Liver (tissue), 9 donors: ENCODE data around the gene LEAP2. TPM values are rescaled to one million over a fixed set of nuclear protein-coding genes. Genes with fewer than 3 reads are reported as not detected.
A peak's percentile ranks its signal among the peaks of the same experiment; 100 is the strongest.

Experiments
- DNase-seq: peaks from one replicate; pipeline ENCODE4 v3.0.0-alpha.2; 2017; ENCODE audit warnings: low spot score
- H3K27ac ChIP-seq, 2 donors: one replicate each; pipeline ENCODE4 v1.7.0; 2013; ENCODE audit warnings: inconsistent platforms in 2 of 2, low read length in 2 of 2, control low read depth in 1 of 2, low read depth in 1 of 2, mild to moderate bottlenecking in 1 of 2
- H3K27me3 ChIP-seq, 4 donors: one replicate each; pipeline versions ENCODE4 v1.6.1 to v1.7.0; 2013; ENCODE audit warnings: low read length in 3 of 4, inconsistent platforms in 1 of 4, mild to moderate bottlenecking in 1 of 4, moderate library complexity in 1 of 4; ENCODE audit not compliant: control insufficient read depth in 4 of 4, insufficient read depth in 4 of 4
- H3K36me3 ChIP-seq, 4 donors: one replicate each; pipeline versions ENCODE4 v1.6.1 to v1.7.0; 2013; ENCODE audit warnings: low read length in 3 of 4, mild to moderate bottlenecking in 3 of 4, low read depth in 1 of 4, moderate library complexity in 1 of 4; ENCODE audit not compliant: control insufficient read depth in 4 of 4, insufficient read depth in 3 of 4
- H3K4me1 ChIP-seq, 4 donors: one replicate each; pipeline versions ENCODE4 v1.6.1 to v1.7.0; 2013; ENCODE audit warnings: low read length in 3 of 4, mild to moderate bottlenecking in 3 of 4, moderate library complexity in 1 of 4; ENCODE audit not compliant: control insufficient read depth in 4 of 4, insufficient read depth in 4 of 4
- H3K4me3 ChIP-seq, 3 donors: one replicate each; pipeline versions ENCODE4 v1.6.1 to v1.7.0; 2013; ENCODE audit warnings: low read length in 3 of 3, control low read depth in 1 of 3, low read depth in 1 of 3, mild to moderate bottlenecking in 1 of 3
- H3K9ac ChIP-seq, 2 donors: one replicate each; pipeline ENCODE4 v1.7.0; 2013; ENCODE audit warnings: low read length in 2 of 2, mild to moderate bottlenecking in 2 of 2, moderate library complexity in 2 of 2, control low read depth in 1 of 2, low read depth in 1 of 2
- H3K9me3 ChIP-seq, 4 donors: one replicate each; pipeline versions ENCODE4 v1.6.1 to v1.7.0; 2013; ENCODE audit warnings: low read length in 3 of 4; ENCODE audit not compliant: control insufficient read depth in 4 of 4
- ATF3 ChIP-seq: IDR thresholded peaks from 2 replicates; pipeline ENCODE4 v1.6.1; 2016; ENCODE audit warnings: antibody characterized with exemption
- CTCF ChIP-seq: fragments of 150-350 bp; IDR thresholded peaks from 2 replicates; pipeline ENCODE4 v1.5.1; 2017; ENCODE audit warnings: improper control_type of control experiment, low read depth, low read length; ENCODE audit not compliant: missing input control
- EGR1 ChIP-seq, 2 donors: IDR thresholded peaks; 2 replicates each; pipeline ENCODE4 v1.6.1; 2016 to 2018; ENCODE audit warnings: antibody characterized with exemption in 2 of 2, low read depth in 2 of 2
- FOXA1 ChIP-seq: IDR thresholded peaks from 2 replicates; pipeline ENCODE4 v1.6.1; 2016; ENCODE audit warnings: antibody characterized with exemption
- FOXA2 ChIP-seq: IDR thresholded peaks from 2 replicates; pipeline ENCODE4 v1.6.1; 2016; ENCODE audit warnings: antibody characterized with exemption
- GABPA ChIP-seq, 2 donors: IDR thresholded peaks in 1 of 2; conservative IDR thresholded peaks in 1 of 2; 2 replicates each; pipeline ENCODE4 v1.6.1; 2016; ENCODE audit warnings: antibody characterized with exemption in 2 of 2, mild to moderate bottlenecking in 1 of 2, moderate library complexity in 1 of 2
- HNF4A ChIP-seq, 2 donors: conservative IDR thresholded peaks; 2 replicates each; pipeline ENCODE4 v1.6.1; 2016; ENCODE audit warnings: antibody characterized with exemption in 2 of 2, mild to moderate bottlenecking in 2 of 2
- HNF4G ChIP-seq: IDR thresholded peaks from 2 replicates; pipeline ENCODE4 v1.6.1; 2016; ENCODE audit warnings: antibody characterized with exemption
- JUND ChIP-seq, 2 donors: IDR thresholded peaks; 2 replicates each; pipeline ENCODE4 v1.6.1; 2016; ENCODE audit warnings: antibody characterized with exemption in 2 of 2
- MAX ChIP-seq: IDR thresholded peaks from 2 replicates; pipeline ENCODE4 v1.6.1; 2016; ENCODE audit warnings: antibody characterized with exemption
- NR2F2 ChIP-seq: IDR thresholded peaks from 2 replicates; pipeline ENCODE4 v1.6.1; 2016; ENCODE audit warnings: antibody characterized with exemption
- RAD21 ChIP-seq, 2 donors: IDR thresholded peaks; 2 replicates each; pipeline ENCODE4 v1.6.1; 2016; ENCODE audit warnings: antibody characterized with exemption in 2 of 2, mild to moderate bottlenecking in 2 of 2
- REST ChIP-seq: IDR thresholded peaks from 2 replicates; pipeline ENCODE4 v1.6.1; 2016; ENCODE audit warnings: antibody characterized with exemption, mild to moderate bottlenecking
- RXRA ChIP-seq, 2 donors: IDR thresholded peaks; 2 replicates each; pipeline ENCODE4 v1.6.1; 2017 to 2018; ENCODE audit warnings: antibody characterized with exemption in 2 of 2, mild to moderate bottlenecking in 1 of 2
- SP1 ChIP-seq: IDR thresholded peaks from 2 replicates; pipeline ENCODE4 v1.6.1; 2018; ENCODE audit warnings: antibody characterized with exemption, mild to moderate bottlenecking
- TAF1 ChIP-seq: conservative IDR thresholded peaks from 2 replicates; pipeline ENCODE4 v1.6.1; 2016; ENCODE audit warnings: antibody characterized with exemption, mild to moderate bottlenecking
- YY1 ChIP-seq: IDR thresholded peaks from 2 replicates; pipeline ENCODE4 v1.6.1; 2016; ENCODE audit warnings: antibody characterized with exemption, mild to moderate bottlenecking
- ZBTB33 ChIP-seq: IDR thresholded peaks from 2 replicates; pipeline ENCODE4 v1.6.1; 2016; ENCODE audit warnings: antibody characterized with exemption
- WGBS: extraction: QIAGEN DNeasy Blood & Tissue Kit; methylation state at CpG from one replicate; pipeline ENCODE4 v1.1.7; 2013; 5-methylcytosine and 5-hydroxymethylcytosine counted together
- polyA plus RNA-seq, 2 donors: library from polyadenylated mRNA; stranded (reverse) in 1 of 2; unstranded in 1 of 2; fragments of 200-250 nt in 1 of 2; fragments of >200 nt in 1 of 2; fragmentation: Nextera tagmentation in 1 of 2; extraction: Ambion mirVana in 1 of 2; gene quantifications; one replicate each; pipeline versions ENCODE4 v1.2.1 to v1.2.3, GENCODE V29; 2013 to 2015
- total RNA-seq, 2 donors: library from RNA; depleted of rRNA; stranded (reverse); fragments of >200 nt; gene quantifications; one replicate each; pipeline ENCODE4 v1.2.3, GENCODE V29; 2014
- donor health status: healthy.
- donor health status: healthy.
- donor health status: healthy.
- donor health status: healthy.
- donor health status: healthy.

The LEAP2 gene
- total and polyA plus RNA-seq, 4 donors, result 12.0 to 736 (median 62.4) TPM

- peak within 1 kb of the TSS; percentile 71 to 91 (median 90) for H3K4me3 ChIP-seq
- DNase-seq, result peak; percentile 92
- H3K4me1 ChIP-seq, result peaks cover 9 to 43% (median 22%) of the 10 kb centered on the region in 4 donors
- H3K27me3 ChIP-seq, result no peaks in the 10 kb centered on the region
- H3K9ac ChIP-seq, result peak within 1 kb of the TSS; percentile 94 to 99
- TF ChIP-seq YY1 (peak; percentile 94), TAF1 (peak; percentile 92), CTCF (peak; percentile 20), HNF4A (conservative IDR thresholded peaks at IDR 0.05) (peak; percentile 63 to 64), RXRA (IDR thresholded peaks at IDR 0.05) (peak; percentile 90 to 92), NR2F2 (peak; percentile 97), ZBTB33 (peak; percentile 89), MAX (peak; percentile 87), FOXA1 (no peak), ATF3 (peak; percentile 86), GABPA (IDR thresholded peaks at IDR 0.05 in 1 of 2, conservative IDR thresholded peaks at IDR 0.05 in 1 of 2) (peak; percentile 97 to 98), EGR1 (IDR thresholded peaks at IDR 0.05; ENCODE audit: low read depth in 2 of 2) (peak; percentile 71 to 84), RAD21 (IDR thresholded peaks at IDR 0.05) (peak; percentile 81 to 83), SP1 (peak; percentile 94), HNF4G (peak; percentile 57), FOXA2 (no peak), REST (peak; percentile 92), JUND (IDR thresholded peaks at IDR 0.05) (peak; percentile 90 to 93)
- no peaks in the 10 kb centered on the region for H3K9me3 ChIP-seq
- WGBS, result under 1% methylated on average over 55 of the region's 55 CpGs
- H3K36me3 ChIP-seq, result peaks cover 0 to 15% (median 8%) of the 10 kb centered on the region in 4 donors
- H3K27ac ChIP-seq, result peak within 1 kb of the TSS; percentile 98 to 99
Observed at GRCh38 chr5:132866342-132867045, 7.0 kb upstream of the LEAP2 start, which contains the start of the genes GDF9 and UQCRQ. GDF9 (minus strand) TSS chr5:132866469; CDS start chr5:132864533, 1,936 bp downstream. UQCRQ (plus strand) TSS chr5:132866642; CDS start chr5:132866882, 240 bp downstream.
